ENCODE results near the gene CENPP. TPM values are rescaled to one million over a fixed set of nuclear protein-coding genes. Genes with fewer than 3 reads are reported as not detected.
A peak's percentile ranks its signal among the peaks of the same experiment; 100 is the strongest.
"Not testable (repeated sequence)": the region's sequence is repeated elsewhere in the genome, so short reads cannot be mapped to it uniquely, and the experiment has no call there.

The CENPP gene
- total RNA-seq, 1 donor from 2014 or later, result 2.7 TPM

GRCh38 chr9:92378865-92379560 is 53.3 kb downstream of the CENPP start:
- peak in 1 of 2 donors; percentile 43 for DNase-seq (ENCODE audit: low read depth in 2 of 2)

- no peak for DNase-seq (ENCODE audit: low read depth in 2 of 2)
Observed at GRCh38 chr9:92380603-92381002, 54.9 kb downstream of the CENPP start.

DNA sequence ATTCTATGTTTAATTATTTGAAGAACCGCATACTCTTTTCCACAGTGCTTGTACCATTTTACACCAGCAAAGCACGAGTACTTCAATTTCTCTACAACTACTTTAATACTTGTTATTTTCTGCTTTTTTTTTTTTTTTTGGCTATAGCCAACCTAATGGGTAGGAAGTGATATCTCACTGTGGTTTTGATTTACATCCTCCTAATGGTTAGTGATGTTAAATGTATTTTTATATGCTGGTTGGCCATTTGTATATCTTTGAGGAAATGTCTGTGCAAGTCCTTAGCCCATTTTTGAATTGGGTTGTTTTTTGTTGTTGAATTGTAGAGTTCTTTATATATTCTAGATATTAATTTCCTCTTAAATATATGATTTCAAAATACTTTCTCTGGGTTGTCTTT is 56.0 kb downstream of the CENPP start:
- no peak for DNase-seq (ENCODE audit: low read depth in 2 of 2)

- peak in 1 of 2 donors; percentile 2 for DNase-seq (ENCODE audit: low read depth in 2 of 2)
Observed at GRCh38 chr9:92384375-92384774, 58.6 kb downstream of the CENPP start.

DNA sequence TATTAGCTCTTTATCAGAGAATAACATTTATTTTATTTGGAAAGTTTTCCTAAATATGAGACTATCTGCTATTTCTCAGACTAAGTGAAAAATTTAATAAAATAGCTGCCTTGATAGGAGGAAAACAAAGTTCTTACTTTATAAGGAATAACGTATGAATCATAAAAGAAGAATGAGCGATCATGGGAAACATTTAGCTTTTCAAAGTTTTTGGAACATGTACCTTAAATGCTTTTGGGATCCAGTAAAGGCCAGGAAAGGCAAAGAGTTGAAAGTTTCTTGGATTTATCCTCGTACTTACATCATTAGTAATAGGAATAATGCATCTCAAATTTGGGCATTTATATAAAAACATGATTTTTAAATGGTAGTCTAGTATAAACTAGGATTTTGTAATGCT is 59.2 kb downstream of the CENPP start:
- DNase-seq (ENCODE audit: low read depth in 2 of 2), result no peak

GRCh38 chr9:92385477-92385876 is 59.7 kb downstream of the CENPP start:
- no peak for DNase-seq (ENCODE audit: low read depth in 2 of 2)

GRCh38 chr9:92385953-92386352 is 60.2 kb downstream of the CENPP start:
- no peak for DNase-seq (ENCODE audit: low read depth in 2 of 2)

DNA sequence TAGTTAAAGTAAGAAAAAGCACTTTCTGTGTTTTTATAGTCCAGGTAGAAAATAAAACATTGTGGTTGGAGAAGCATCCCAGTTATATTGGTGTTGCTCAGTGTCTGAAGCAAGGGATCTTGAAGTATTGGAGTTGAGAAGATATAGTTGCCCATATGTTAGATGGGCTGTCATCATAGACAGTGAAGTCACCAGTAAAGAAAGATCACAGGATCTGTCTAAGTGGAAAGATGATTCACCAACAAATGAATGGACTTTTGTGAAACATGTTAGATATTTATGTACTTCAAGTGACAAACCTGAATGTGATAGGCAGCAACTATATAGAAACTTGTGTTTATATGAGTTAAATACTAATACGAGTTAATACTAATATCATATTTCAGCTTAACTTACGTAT is 66.9 kb downstream of the CENPP start:
- peak in 1 of 2 donors; percentile 16 for DNase-seq (ENCODE audit: low read depth in 2 of 2)

GRCh38 chr9:92393686-92394085 is 67.9 kb downstream of the CENPP start:
- DNase-seq (ENCODE audit: low read depth in 2 of 2), result peak; percentile 45 to 61

DNA sequence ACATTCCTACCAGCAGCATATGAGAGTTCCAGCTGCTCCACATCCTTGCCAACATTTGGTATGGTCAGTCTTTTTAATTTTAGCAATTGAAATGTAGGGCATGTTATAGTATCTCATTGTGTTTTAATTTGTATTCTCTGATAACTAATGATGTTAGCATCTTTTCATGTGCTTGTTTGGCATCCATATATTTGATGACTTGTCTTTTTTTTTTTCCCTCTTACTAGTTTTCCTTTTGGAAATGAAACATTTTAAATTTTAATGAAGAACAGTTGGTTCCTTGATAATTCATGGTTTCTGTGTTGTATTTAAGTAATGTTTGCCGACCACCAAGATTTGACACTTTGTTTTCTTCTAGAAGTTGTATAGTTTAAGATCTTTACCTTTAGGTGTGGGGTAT is 69.9 kb downstream of the CENPP start:
- no peak for DNase-seq (ENCODE audit: low read depth in 2 of 2)

- no peak for DNase-seq (ENCODE audit: low read depth in 2 of 2)
Observed at GRCh38 chr9:92397853-92398252, 72.1 kb downstream of the CENPP start.

DNA sequence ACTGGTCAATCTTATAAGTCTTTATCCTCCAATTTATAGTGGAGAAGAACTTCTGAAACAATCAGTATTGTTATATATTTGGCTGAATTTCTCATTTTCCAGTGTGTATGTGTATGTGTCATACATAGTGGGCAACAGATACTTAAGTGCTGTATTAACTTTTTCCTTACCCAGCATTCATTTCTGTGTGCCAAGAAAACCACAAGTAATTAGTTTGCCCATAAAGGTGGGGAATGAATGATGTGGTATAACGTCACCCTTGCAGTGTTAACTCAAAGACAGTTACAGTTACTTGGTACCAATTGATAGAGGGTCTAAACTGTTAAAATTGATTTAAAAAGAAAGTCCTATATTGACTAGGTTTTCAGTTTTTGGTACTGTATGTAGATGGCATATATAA is 76.6 kb downstream of the CENPP start:
- DNase-seq (ENCODE audit: low read depth in 2 of 2), result no peak

GRCh38 chr9:92402826-92403745 is 77.3 kb downstream of the CENPP start:
- no peak for DNase-seq (ENCODE audit: low read depth in 2 of 2)

DNA sequence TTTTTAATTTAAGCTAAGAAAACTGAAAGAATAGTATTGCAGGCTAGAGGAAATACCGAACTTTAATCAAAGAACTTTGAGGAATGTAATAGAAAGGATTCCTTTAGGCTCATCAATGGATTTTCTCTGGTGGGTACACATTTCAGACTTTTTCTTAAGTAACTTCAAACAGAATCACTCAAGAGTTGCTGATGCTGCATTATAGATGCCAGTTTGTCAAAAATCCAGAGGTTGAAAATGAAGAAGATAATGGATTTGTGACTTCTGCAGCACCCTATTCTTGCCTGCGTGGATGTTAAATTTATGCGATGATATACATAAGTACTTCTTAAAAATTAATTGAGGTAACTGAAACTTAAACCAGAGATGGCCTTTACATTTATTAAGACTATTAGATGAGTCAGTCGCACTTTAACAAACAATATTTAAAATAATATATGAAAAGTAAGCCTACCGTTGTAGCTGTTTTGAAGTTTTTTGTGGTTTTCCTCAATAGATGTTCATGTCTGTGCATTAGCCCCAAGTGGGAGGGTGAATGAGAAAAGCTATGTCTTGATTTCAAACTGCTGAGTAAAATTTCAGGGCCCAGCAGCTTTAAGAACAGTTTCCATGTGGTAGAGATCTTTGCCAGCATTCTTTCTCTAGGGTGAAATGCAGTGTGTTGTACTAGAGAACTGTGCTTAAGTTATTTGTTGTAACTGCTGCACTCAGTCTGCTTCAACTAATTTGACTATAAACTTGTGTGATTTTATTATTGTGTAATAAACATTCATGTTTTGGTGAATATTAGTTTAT is 78.5 kb downstream of the CENPP start, which contains the start of gene OGN:
TSS of gene OGN (minus strand) at position 537 of the 795 bp plus-strand sequence. CDS start 1,171 bp downstream, outside the sequence.
- no peak for DNase-seq (ENCODE audit: low read depth in 2 of 2)

GRCh38 chr9:92405818-92406217 is 80.1 kb downstream of the CENPP start:
- DNase-seq (ENCODE audit: low read depth in 2 of 2), result no peak

DNA sequence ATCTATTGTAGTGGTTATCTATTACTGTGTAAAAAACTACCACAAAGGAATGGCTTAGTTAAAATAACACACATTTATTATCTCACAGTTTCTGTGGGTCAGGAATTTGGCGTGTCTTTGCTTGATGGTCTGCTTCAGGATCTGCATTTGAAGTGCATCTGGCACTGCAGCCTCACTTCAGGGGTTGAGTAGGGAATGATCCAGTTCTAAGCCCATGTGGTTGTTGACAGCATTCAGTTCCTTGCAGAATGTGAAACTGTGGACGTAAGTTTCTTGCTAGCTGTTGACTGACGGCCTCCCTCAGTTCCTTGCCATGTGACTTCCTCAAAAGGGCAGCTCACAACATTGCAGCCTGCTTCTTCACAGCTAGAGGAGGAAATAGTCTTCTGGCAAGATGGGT is 80.7 kb downstream of the CENPP start:
- DNase-seq (ENCODE audit: low read depth in 2 of 2), result peak in 1 of 2 donors; percentile 65

- DNase-seq (ENCODE audit: low read depth in 2 of 2), result no peak
Observed at GRCh38 chr9:92407818-92408217, 82.1 kb downstream of the CENPP start.

GRCh38 chr9:92408747-92409478 is 83.2 kb downstream of the CENPP start:
- DNase-seq (ENCODE audit: low read depth in 2 of 2), result no peak

DNA sequence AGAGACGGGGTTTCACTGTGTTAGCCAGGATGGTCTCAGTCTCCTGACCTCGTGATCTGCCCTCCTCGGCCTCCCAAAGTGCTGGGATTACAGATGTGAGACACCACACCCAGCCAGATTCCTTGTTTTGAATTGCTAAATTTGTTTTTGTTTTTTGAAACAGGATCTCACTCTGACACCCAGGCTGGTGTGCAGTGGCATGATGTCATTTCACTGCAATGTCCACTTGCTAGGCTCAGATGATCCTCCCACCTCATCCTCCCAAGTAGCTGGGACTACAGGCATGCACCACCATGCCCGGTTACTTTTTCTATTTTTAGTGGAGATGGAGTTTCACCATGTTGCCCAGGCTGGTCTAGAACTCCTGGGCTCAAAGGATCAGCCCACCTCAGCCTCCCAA is 85.4 kb downstream of the CENPP start:
- not testable (repeated sequence) for DNase-seq (ENCODE audit: low read depth in 2 of 2)

DNA sequence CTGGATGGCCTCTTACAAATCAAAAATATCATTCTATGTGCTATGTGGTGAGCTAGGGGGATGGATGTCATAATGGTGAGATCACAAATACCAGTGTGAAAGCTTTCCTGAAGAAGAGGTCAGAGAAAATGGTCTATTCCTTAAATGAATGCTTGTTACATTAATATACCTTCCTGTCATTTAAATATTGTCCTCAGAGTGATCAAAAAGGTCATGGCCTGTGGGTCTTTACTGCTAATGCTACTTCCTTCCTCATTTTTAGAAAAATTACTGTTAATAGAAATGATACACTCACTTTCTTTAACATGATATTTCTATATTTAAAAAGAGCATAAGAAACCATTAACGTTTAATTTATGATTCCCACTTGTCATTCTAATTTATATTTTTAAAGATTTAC is 88.8 kb downstream of the CENPP start:
- DNase-seq (ENCODE audit: low read depth in 2 of 2), result peak in 1 of 2 donors; percentile 4
